GM23338 (cell line): Measurements from ENCODE around the gene NOP16. TPM values are rescaled to one million over a fixed set of nuclear protein-coding genes. Genes with fewer than 3 reads are reported as not detected.

ENCODE experiments used
- ATAC-seq: fragments of 200-7000 bp; cut with Tn5 transposase; 3 replicates; pipeline ENCODE4 v1.9.1; 2020
- DNase-seq: peaks from one replicate; pipeline ENCODE4 v3.0.0-alpha.2; 2015; ENCODE audit warnings: low spot score
- H2AFZ ChIP-seq: fragments of 200-600 bp; sonication (generic); 2 replicates; pipeline ENCODE4 v1.8.0; 2016; ENCODE audit warnings: antibody characterized with exemption, mild to moderate bottlenecking, moderate library complexity
- H3F3A ChIP-seq: fragments of 200-600 bp; sonication (generic); replicated peaks from 2 replicates; pipeline ENCODE4 v1.8.0; 2017; ENCODE audit warnings: antibody characterized with exemption, mixed run types, low read depth
- H3K27ac ChIP-seq: fragments of 200-600 bp; sonication (generic); 2 replicates; pipeline ENCODE4 v1.6.1; 2016; ENCODE audit warnings: low read depth
- H3K27me3 ChIP-seq: fragments of 200-600 bp; sonication (generic); 2 replicates; pipeline ENCODE4 v1.8.0; 2016; ENCODE audit warnings: mild to moderate bottlenecking, mixed run types, moderate library complexity; ENCODE audit not compliant: insufficient read depth
- H3K36me3 ChIP-seq: fragments of 200-600 bp; sonication (generic); 2 replicates; pipeline ENCODE4 v1.8.0; 2016; ENCODE audit warnings: mild to moderate bottlenecking; ENCODE audit not compliant: insufficient read depth
- H3K4me1 ChIP-seq: fragments of 200-600 bp; sonication (generic); 2 replicates; pipeline ENCODE4 v1.8.0; 2016; ENCODE audit warnings: mild to moderate bottlenecking, moderate library complexity; ENCODE audit not compliant: insufficient read depth
- H3K4me2 ChIP-seq: fragments of 200-600 bp; sonication (generic); 2 replicates; pipeline ENCODE4 v1.7.1; 2017; ENCODE audit warnings: mixed run types
- H3K4me3 ChIP-seq: fragments of 200-600 bp; sonication (generic); 2 replicates; pipeline ENCODE4 v1.6.1; 2016; ENCODE audit warnings: mixed run types
- H3K79me2 ChIP-seq: fragments of 200-600 bp; sonication (generic); replicated peaks from 2 replicates; pipeline ENCODE4 v1.8.0; 2017; ENCODE audit warnings: mild to moderate bottlenecking; ENCODE audit not compliant: insufficient read depth
- H3K9me2 ChIP-seq: fragments of 200-600 bp; sonication (generic); 2 replicates; pipeline ENCODE4 v1.8.0; 2017; ENCODE audit not compliant: insufficient read depth
- H4K20me1 ChIP-seq: fragments of 200-600 bp; sonication (generic); replicated peaks from 2 replicates; pipeline ENCODE4 v1.8.0; 2017; ENCODE audit warnings: mild to moderate bottlenecking; ENCODE audit not compliant: insufficient read depth
- H3K27ac Mint-ChIP-seq: 2 replicates; pipeline ENCODE4 v1.8.0; 2020; ENCODE audit warnings: inconsistent platforms, mild to moderate bottlenecking, moderate library complexity, mixed read lengths
- H3K27me3 Mint-ChIP-seq: 3 replicates; pipeline ENCODE4 v1.8.0; 2022; ENCODE audit warnings: low read depth, mild to moderate bottlenecking, moderate library complexity, mixed read lengths, inconsistent platforms; ENCODE audit not compliant: insufficient read depth, poor library complexity
- H3K36me3 Mint-ChIP-seq: 3 replicates; pipeline ENCODE4 v1.8.0; 2021; ENCODE audit warnings: low read depth, mild to moderate bottlenecking, inconsistent platforms, moderate library complexity, mixed read lengths
- H3K4me1 Mint-ChIP-seq: 3 replicates; pipeline ENCODE4 v1.8.0; 2020; ENCODE audit warnings: mild to moderate bottlenecking, inconsistent platforms, mixed read lengths
- H3K4me3 Mint-ChIP-seq: 3 replicates; pipeline ENCODE4 v1.8.0; 2021; ENCODE audit warnings: moderate library complexity, mild to moderate bottlenecking, inconsistent platforms, mixed read lengths
- H3K9me3 Mint-ChIP-seq: 3 replicates; pipeline ENCODE4 v1.8.0; 2020; ENCODE audit warnings: moderate library complexity, mild to moderate bottlenecking, inconsistent platforms, mixed read lengths
- CREB1 ChIP-seq: fragments of 250-450 bp; sonication (Bioruptor Pico); IDR thresholded peaks from 2 replicates; pipeline ENCODE4 v1.5.0; 2020; ENCODE audit warnings: low read depth, mild to moderate bottlenecking, moderate library complexity
- ETS1 ChIP-seq: IDR thresholded peaks from 2 replicates; pipeline ENCODE4 v1.6.1; 2016; ENCODE audit warnings: antibody characterized with exemption
- EZH2 ChIP-seq: fragments of 200-600 bp; sonication (generic); IDR thresholded peaks from one replicate; pipeline ENCODE4 v1.8.0; 2017; ENCODE audit warnings: antibody characterized with exemption, mild to moderate bottlenecking, low read depth; ENCODE audit not compliant: unreplicated experiment
- EZH2phosphoT487 ChIP-seq: fragments of 200-600 bp; sonication (generic); IDR thresholded peaks from one replicate; pipeline ENCODE4 v1.8.1; 2018; ENCODE audit warnings: antibody characterized with exemption; ENCODE audit not compliant: unreplicated experiment
- JUNB ChIP-seq: IDR thresholded peaks from one replicate; pipeline ENCODE4 v1.6.1; 2016; ENCODE audit warnings: antibody characterized with exemption; ENCODE audit not compliant: unreplicated experiment
- NANOG ChIP-seq: IDR thresholded peaks from 2 replicates; pipeline ENCODE4 v1.6.1; 2016; ENCODE audit warnings: antibody characterized with exemption, borderline replicate concordance
- POLR2AphosphoS5 ChIP-seq: IDR thresholded peaks from 2 replicates; pipeline ENCODE4 v1.6.1; 2016; ENCODE audit warnings: antibody characterized with exemption, low read depth
- STAT1 ChIP-seq: IDR thresholded peaks from one replicate; pipeline ENCODE4 v1.6.1; 2016; ENCODE audit warnings: antibody characterized with exemption; ENCODE audit not compliant: unreplicated experiment
- ZNF114 ChIP-seq: fragments of 250-450 bp; sonication (Bioruptor Pico); IDR thresholded peaks from 2 replicates; pipeline ENCODE4 v1.5.0; 2020; ENCODE audit warnings: mild to moderate bottlenecking, moderate library complexity
- ZNF331 ChIP-seq: fragments of 250-450 bp; sonication (Bioruptor Pico); IDR thresholded peaks from 2 replicates; pipeline ENCODE4 v1.5.0; 2020; ENCODE audit warnings: low read depth, mild to moderate bottlenecking, moderate library complexity
- polyA plus RNA-seq: library from polyadenylated mRNA; unstranded; fragments of >200 nt; fragmentation: Nextera tagmentation; extraction: Ambion mirVana; gene quantifications from 2 replicates; pipeline ENCODE4 v1.2.1, GENCODE V29; 2016
- total RNA-seq: library from RNA; depleted of rRNA; stranded (reverse); fragments of >200 nt; shearing (Covaris generic); gene quantifications from 2 replicates; pipeline ENCODE4 v1.2.3, GENCODE V29; 2014
- TF ChIP-seq, protein P1 (sequence below): fragments of 250-450 bp; sonication (Bioruptor Pico); IDR thresholded peaks from 2 replicates; pipeline ENCODE4 v1.5.0; 2020; ENCODE audit warnings: mild to moderate bottlenecking, moderate library complexity
- TF ChIP-seq, protein P2 (sequence below): IDR thresholded peaks from one replicate; pipeline ENCODE4 v1.6.1; 2018; ENCODE audit warnings: antibody characterized with exemption; ENCODE audit not compliant: unreplicated experiment
- TF ChIP-seq, protein P3 (sequence below), 2 experiments: fragments of 200-600 bp in 1 of 2; sonication (generic) in 1 of 2; conservative IDR thresholded peaks; 2 replicates each; pipeline versions ENCODE4 v1.5.1 to v1.6.1; 2016 to 2017; ENCODE audit warnings: antibody characterized with exemption in 2 of 2, low read depth in 2 of 2, mild to moderate bottlenecking in 2 of 2, moderate library complexity in 1 of 2

NOP16 gene
- total and polyA plus RNA-seq, 2 experiments from 2014 or later, result 43.4 to 181 TPM

GRCh38 chr5:176369934-176370711, 18.3 kb downstream of the NOP16 start:
- TF ChIP-seq ETS1 (no peak), POLR2AphosphoS5 (no peak), CREB1 (CRISPR knock-in tag) (no peak), EZH2 (no peak), STAT1 (no peak), NANOG (no peak), JUNB (no peak), EZH2phosphoT487 (no peak), ZNF114 (no peak), ZNF331 (CRISPR knock-in tag) (no peak)
- TF ChIP-seq, protein P1, sequence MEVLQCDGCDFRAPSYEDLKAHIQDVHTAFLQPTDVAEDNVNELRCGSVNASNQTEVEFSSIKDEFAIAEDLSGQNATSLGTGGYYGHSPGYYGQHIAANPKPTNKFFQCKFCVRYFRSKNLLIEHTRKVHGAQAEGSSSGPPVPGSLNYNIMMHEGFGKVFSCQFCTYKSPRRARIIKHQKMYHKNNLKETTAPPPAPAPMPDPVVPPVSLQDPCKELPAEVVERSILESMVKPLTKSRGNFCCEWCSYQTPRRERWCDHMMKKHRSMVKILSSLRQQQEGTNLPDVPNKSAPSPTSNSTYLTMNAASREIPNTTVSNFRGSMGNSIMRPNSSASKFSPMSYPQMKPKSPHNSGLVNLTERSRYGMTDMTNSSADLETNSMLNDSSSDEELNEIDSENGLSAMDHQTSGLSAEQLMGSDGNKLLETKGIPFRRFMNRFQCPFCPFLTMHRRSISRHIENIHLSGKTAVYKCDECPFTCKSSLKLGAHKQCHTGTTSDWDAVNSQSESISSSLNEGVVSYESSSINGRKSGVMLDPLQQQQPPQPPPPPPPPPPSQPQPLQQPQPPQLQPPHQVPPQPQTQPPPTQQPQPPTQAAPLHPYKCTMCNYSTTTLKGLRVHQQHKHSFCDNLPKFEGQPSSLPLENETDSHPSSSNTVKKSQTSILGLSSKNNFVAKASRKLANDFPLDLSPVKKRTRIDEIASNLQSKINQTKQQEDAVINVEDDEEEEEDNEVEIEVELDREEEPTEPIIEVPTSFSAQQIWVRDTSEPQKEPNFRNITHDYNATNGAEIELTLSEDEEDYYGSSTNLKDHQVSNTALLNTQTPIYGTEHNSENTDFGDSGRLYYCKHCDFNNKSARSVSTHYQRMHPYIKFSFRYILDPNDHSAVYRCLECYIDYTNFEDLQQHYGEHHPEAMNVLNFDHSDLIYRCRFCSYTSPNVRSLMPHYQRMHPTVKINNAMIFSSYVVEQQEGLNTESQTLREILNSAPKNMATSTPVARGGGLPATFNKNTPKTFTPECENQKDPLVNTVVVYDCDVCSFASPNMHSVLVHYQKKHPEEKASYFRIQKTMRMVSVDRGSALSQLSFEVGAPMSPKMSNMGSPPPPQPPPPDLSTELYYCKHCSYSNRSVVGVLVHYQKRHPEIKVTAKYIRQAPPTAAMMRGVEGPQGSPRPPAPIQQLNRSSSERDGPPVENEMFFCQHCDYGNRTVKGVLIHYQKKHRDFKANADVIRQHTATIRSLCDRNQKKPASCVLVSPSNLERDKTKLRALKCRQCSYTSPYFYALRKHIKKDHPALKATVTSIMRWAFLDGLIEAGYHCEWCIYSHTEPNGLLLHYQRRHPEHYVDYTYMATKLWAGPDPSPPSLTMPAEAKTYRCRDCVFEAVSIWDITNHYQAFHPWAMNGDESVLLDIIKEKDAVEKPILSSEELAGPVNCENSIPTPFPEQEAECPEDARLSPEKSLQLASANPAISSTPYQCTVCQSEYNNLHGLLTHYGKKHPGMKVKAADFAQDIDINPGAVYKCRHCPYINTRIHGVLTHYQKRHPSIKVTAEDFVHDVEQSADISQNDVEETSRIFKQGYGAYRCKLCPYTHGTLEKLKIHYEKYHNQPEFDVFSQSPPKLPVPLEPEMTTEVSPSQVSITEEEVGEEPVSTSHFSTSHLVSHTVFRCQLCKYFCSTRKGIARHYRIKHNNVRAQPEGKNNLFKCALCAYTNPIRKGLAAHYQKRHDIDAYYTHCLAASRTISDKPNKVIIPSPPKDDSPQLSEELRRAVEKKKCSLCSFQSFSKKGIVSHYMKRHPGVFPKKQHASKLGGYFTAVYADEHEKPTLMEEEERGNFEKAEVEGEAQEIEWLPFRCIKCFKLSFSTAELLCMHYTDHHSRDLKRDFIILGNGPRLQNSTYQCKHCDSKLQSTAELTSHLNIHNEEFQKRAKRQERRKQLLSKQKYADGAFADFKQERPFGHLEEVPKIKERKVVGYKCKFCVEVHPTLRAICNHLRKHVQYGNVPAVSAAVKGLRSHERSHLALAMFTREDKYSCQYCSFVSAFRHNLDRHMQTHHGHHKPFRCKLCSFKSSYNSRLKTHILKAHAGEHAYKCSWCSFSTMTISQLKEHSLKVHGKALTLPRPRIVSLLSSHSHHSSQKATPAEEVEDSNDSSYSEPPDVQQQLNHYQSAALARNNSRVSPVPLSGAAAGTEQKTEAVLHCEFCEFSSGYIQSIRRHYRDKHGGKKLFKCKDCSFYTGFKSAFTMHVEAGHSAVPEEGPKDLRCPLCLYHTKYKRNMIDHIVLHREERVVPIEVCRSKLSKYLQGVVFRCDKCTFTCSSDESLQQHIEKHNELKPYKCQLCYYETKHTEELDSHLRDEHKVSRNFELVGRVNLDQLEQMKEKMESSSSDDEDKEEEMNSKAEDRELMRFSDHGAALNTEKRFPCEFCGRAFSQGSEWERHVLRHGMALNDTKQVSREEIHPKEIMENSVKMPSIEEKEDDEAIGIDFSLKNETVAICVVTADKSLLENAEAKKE, result no peak
- TF ChIP-seq, protein P2, sequence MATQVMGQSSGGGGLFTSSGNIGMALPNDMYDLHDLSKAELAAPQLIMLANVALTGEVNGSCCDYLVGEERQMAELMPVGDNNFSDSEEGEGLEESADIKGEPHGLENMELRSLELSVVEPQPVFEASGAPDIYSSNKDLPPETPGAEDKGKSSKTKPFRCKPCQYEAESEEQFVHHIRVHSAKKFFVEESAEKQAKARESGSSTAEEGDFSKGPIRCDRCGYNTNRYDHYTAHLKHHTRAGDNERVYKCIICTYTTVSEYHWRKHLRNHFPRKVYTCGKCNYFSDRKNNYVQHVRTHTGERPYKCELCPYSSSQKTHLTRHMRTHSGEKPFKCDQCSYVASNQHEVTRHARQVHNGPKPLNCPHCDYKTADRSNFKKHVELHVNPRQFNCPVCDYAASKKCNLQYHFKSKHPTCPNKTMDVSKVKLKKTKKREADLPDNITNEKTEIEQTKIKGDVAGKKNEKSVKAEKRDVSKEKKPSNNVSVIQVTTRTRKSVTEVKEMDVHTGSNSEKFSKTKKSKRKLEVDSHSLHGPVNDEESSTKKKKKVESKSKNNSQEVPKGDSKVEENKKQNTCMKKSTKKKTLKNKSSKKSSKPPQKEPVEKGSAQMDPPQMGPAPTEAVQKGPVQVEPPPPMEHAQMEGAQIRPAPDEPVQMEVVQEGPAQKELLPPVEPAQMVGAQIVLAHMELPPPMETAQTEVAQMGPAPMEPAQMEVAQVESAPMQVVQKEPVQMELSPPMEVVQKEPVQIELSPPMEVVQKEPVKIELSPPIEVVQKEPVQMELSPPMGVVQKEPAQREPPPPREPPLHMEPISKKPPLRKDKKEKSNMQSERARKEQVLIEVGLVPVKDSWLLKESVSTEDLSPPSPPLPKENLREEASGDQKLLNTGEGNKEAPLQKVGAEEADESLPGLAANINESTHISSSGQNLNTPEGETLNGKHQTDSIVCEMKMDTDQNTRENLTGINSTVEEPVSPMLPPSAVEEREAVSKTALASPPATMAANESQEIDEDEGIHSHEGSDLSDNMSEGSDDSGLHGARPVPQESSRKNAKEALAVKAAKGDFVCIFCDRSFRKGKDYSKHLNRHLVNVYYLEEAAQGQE, result no peak
- TF ChIP-seq, protein P3, sequence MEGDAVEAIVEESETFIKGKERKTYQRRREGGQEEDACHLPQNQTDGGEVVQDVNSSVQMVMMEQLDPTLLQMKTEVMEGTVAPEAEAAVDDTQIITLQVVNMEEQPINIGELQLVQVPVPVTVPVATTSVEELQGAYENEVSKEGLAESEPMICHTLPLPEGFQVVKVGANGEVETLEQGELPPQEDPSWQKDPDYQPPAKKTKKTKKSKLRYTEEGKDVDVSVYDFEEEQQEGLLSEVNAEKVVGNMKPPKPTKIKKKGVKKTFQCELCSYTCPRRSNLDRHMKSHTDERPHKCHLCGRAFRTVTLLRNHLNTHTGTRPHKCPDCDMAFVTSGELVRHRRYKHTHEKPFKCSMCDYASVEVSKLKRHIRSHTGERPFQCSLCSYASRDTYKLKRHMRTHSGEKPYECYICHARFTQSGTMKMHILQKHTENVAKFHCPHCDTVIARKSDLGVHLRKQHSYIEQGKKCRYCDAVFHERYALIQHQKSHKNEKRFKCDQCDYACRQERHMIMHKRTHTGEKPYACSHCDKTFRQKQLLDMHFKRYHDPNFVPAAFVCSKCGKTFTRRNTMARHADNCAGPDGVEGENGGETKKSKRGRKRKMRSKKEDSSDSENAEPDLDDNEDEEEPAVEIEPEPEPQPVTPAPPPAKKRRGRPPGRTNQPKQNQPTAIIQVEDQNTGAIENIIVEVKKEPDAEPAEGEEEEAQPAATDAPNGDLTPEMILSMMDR (conservative IDR thresholded peaks at IDR 0.05; ENCODE audit: low read depth in 2 of 2), result no peak
- Histone ChIP-seq H3K79me2 (no peaks in the 10 kb centered on the region), H3K36me3 (no peaks in the 10 kb centered on the region), H3K27ac (no peak overlapping the region), H3K4me1 (peaks cover 3% of the 10 kb centered on the region; the same call in 1 of the 2 replicates), H2AFZ (no peak overlapping the region), H3K4me2 (no peak overlapping the region), H3K4me3 (no peak overlapping the region), H3F3A (no peaks in the 10 kb centered on the region), H4K20me1 (0 out of 2 replicates have a peak, but pooled peaks cover 6% of the 10 kb centered on the region), H3K27me3 (peaks cover 25% of the 10 kb centered on the region), H3K9me2 (no peaks in the 10 kb centered on the region)
- Mint-ChIP-seq H3K4me1 (peaks cover 3% of the 10 kb centered on the region; the same call in 2 of the 3 replicates), H3K4me3 (no peak overlapping the region), H3K9me3 (no peaks in the 10 kb centered on the region), H3K27me3 (peaks cover 16% of the 10 kb centered on the region), H3K36me3 (peaks cover 15% of the 10 kb centered on the region), H3K27ac (no peak overlapping the region)
- DNase-seq (no peak), ATAC-seq (no peak)
